ENCODE results near the gene C19orf85. TPM values are rescaled to one million over a fixed set of nuclear protein-coding genes. Genes with fewer than 3 reads are reported as not detected.

C19orf85 gene
- total and polyA plus RNA-seq, 4 donors = not detected

DNA sequence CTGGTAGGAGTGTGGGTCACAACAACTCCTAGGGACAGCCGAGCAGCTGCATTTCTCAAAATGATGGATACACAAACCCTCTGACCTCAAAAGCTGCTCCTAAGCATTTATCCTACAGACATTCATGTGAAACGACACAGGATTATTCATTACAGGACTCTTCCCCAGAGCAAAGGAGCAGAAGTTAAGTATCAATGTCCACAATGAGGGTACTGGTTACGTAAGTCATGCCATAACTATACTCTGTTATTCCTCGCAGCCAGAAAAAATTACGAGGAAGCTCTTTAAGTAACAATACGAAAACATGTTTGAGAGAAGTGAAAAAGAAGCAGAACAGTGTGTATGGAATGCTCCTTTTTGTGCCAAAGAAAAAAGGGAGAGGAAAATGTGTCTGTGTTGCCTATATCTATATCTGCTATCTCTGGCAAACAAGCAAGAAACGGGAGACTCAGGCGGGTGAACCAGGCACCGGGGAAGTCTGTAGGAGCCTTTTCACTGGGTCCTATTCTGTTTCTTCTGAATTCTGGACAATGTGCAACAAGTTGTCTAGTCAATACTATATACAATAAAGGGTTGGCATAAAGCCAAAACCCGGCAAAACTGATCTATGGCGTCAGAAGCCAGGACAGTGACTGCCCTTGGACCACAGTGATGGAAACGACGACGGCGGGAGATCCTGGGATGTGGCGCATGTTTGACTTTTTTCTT lies 4.4 kb downstream of the C19orf85 start:
- no peak for DNase-seq (ENCODE audit: low spot score)
- peak overlapping the region; percentile 77 to 86 (median 82) for H3K4me3 ChIP-seq (ENCODE audit: low read depth in 1 of 3, low read length in 3 of 3)
- no peaks in the 10 kb centered on the region for H3K27me3 ChIP-seq (ENCODE audit: control insufficient read depth in 4 of 4, insufficient read depth in 4 of 4, low read length in 3 of 4)
- peaks cover 0 to 7% (median 2%) of the 10 kb centered on the region in 4 donors for H3K36me3 ChIP-seq (ENCODE audit: control insufficient read depth in 4 of 4, insufficient read depth in 3 of 4, low read depth in 1 of 4, low read length in 3 of 4)
- no peaks in the 10 kb centered on the region for H3K9me3 ChIP-seq (ENCODE audit: control insufficient read depth in 4 of 4, low read length in 3 of 4)
- 13% methylated on average over 16 of the region's 16 CpGs for WGBS
- TF ChIP-seq RAD21 (IDR thresholded peaks at IDR 0.05) (peak in 1 of 2 donors; percentile 5), HNF4A (conservative IDR thresholded peaks at IDR 0.05) (peak; percentile 57 to 60), FOXA2 (IDR thresholded peaks at IDR 0.05) (no peak)
- H3K27ac ChIP-seq (ENCODE audit: low read depth in 1 of 2, low read length in 2 of 2) = peak overlapping the region; percentile 52 to 93
- peaks cover 12 to 34% (median 27%) of the 10 kb centered on the region in 4 donors for H3K4me1 ChIP-seq (ENCODE audit: control insufficient read depth in 4 of 4, insufficient read depth in 4 of 4, low read length in 3 of 4)
- H3K9ac ChIP-seq (ENCODE audit: low read depth in 1 of 2, low read length in 2 of 2) = no peak overlapping the region

DNA sequence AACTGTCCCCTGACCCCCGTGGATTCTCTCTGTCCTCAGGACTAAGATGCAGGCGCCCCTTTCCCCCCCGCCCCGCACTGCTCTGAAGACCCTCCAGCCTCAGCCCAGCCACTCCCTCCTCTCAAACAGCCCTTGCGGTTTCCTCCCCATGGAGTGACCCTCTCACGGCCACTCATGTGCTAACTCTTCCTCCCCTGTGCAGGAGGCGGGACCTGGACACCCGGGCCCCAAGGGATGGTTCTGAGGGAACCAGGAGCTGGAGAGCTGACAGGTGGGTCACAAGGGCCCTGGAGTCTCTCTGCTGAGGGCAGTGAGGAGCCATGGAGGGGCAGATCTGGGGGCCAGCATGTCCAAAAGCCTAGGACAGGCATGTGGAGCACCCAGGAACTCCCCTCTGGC lies 5.0 kb downstream of the C19orf85 start:
- peaks cover 0 to 7% (median 2%) of the 10 kb centered on the region in 4 donors for H3K36me3 ChIP-seq (ENCODE audit: control insufficient read depth in 4 of 4, insufficient read depth in 3 of 4, low read depth in 1 of 4, low read length in 3 of 4)
- 65% methylated on average over 8 of the region's 8 CpGs for WGBS
- H3K9me3 ChIP-seq (ENCODE audit: control insufficient read depth in 4 of 4, low read length in 3 of 4) = no peaks in the 10 kb centered on the region
- H3K27ac ChIP-seq (ENCODE audit: low read depth in 1 of 2, low read length in 2 of 2) = no peak overlapping the region
- peaks cover 12 to 34% (median 27%) of the 10 kb centered on the region in 4 donors for H3K4me1 ChIP-seq (ENCODE audit: control insufficient read depth in 4 of 4, insufficient read depth in 4 of 4, low read length in 3 of 4)
- TF ChIP-seq, protein P1, sequence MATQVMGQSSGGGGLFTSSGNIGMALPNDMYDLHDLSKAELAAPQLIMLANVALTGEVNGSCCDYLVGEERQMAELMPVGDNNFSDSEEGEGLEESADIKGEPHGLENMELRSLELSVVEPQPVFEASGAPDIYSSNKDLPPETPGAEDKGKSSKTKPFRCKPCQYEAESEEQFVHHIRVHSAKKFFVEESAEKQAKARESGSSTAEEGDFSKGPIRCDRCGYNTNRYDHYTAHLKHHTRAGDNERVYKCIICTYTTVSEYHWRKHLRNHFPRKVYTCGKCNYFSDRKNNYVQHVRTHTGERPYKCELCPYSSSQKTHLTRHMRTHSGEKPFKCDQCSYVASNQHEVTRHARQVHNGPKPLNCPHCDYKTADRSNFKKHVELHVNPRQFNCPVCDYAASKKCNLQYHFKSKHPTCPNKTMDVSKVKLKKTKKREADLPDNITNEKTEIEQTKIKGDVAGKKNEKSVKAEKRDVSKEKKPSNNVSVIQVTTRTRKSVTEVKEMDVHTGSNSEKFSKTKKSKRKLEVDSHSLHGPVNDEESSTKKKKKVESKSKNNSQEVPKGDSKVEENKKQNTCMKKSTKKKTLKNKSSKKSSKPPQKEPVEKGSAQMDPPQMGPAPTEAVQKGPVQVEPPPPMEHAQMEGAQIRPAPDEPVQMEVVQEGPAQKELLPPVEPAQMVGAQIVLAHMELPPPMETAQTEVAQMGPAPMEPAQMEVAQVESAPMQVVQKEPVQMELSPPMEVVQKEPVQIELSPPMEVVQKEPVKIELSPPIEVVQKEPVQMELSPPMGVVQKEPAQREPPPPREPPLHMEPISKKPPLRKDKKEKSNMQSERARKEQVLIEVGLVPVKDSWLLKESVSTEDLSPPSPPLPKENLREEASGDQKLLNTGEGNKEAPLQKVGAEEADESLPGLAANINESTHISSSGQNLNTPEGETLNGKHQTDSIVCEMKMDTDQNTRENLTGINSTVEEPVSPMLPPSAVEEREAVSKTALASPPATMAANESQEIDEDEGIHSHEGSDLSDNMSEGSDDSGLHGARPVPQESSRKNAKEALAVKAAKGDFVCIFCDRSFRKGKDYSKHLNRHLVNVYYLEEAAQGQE (IDR thresholded peaks at IDR 0.05) = no peak
- no peak for TF ChIP-seq FOXA2 (IDR thresholded peaks at IDR 0.05)
- no peak for TF ChIP-seq TAF1 (conservative IDR thresholded peaks at IDR 0.05)
- TF ChIP-seq NR2F2 (IDR thresholded peaks at IDR 0.05) = no peak
- TF ChIP-seq, protein P2, sequence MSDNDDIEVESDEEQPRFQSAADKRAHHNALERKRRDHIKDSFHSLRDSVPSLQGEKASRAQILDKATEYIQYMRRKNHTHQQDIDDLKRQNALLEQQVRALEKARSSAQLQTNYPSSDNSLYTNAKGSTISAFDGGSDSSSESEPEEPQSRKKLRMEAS (IDR thresholded peaks at IDR 0.05) = no peak
- TF ChIP-seq GABPA (IDR thresholded peaks at IDR 0.05 in 1 of 2, conservative IDR thresholded peaks at IDR 0.05 in 1 of 2) = no peak
- no peak for TF ChIP-seq JUND (IDR thresholded peaks at IDR 0.05)
- TF ChIP-seq YY1 (IDR thresholded peaks at IDR 0.05) = no peak
- no peak for TF ChIP-seq RAD21 (IDR thresholded peaks at IDR 0.05)
- TF ChIP-seq, protein P3, sequence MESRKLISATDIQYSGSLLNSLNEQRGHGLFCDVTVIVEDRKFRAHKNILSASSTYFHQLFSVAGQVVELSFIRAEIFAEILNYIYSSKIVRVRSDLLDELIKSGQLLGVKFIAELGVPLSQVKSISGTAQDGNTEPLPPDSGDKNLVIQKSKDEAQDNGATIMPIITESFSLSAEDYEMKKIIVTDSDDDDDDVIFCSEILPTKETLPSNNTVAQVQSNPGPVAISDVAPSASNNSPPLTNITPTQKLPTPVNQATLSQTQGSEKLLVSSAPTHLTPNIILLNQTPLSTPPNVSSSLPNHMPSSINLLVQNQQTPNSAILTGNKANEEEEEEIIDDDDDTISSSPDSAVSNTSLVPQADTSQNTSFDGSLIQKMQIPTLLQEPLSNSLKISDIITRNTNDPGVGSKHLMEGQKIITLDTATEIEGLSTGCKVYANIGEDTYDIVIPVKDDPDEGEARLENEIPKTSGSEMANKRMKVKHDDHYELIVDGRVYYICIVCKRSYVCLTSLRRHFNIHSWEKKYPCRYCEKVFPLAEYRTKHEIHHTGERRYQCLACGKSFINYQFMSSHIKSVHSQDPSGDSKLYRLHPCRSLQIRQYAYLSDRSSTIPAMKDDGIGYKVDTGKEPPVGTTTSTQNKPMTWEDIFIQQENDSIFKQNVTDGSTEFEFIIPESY (IDR thresholded peaks at IDR 0.05) = no peak
- TF ChIP-seq FOXA1 (IDR thresholded peaks at IDR 0.05) = no peak
- no peak for TF ChIP-seq SP1 (IDR thresholded peaks at IDR 0.05)
- TF ChIP-seq, protein P4, sequence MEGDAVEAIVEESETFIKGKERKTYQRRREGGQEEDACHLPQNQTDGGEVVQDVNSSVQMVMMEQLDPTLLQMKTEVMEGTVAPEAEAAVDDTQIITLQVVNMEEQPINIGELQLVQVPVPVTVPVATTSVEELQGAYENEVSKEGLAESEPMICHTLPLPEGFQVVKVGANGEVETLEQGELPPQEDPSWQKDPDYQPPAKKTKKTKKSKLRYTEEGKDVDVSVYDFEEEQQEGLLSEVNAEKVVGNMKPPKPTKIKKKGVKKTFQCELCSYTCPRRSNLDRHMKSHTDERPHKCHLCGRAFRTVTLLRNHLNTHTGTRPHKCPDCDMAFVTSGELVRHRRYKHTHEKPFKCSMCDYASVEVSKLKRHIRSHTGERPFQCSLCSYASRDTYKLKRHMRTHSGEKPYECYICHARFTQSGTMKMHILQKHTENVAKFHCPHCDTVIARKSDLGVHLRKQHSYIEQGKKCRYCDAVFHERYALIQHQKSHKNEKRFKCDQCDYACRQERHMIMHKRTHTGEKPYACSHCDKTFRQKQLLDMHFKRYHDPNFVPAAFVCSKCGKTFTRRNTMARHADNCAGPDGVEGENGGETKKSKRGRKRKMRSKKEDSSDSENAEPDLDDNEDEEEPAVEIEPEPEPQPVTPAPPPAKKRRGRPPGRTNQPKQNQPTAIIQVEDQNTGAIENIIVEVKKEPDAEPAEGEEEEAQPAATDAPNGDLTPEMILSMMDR (IDR thresholded peaks at IDR 0.05; ENCODE audit: low read depth, low read length, missing input control) = no peak
- no peak for TF ChIP-seq HNF4G (IDR thresholded peaks at IDR 0.05)
- H3K9ac ChIP-seq (ENCODE audit: low read depth in 1 of 2, low read length in 2 of 2) = no peak overlapping the region
- no peak for DNase-seq (ENCODE audit: low spot score)
- peak overlapping the region in 2 of 3 donors; percentile 82 to 86 for H3K4me3 ChIP-seq (ENCODE audit: low read depth in 1 of 3, low read length in 3 of 3)
- H3K27me3 ChIP-seq (ENCODE audit: control insufficient read depth in 4 of 4, insufficient read depth in 4 of 4, low read length in 3 of 4) = no peaks in the 10 kb centered on the region

All from liver (tissue), 9 donors.